ENCODE data around the gene LAMA2.
"Not testable (repeated sequence)": the region's sequence is repeated elsewhere in the genome, so short reads cannot be mapped to it uniquely, and the experiment has no call there.

The LAMA2 gene

GRCh38 chr6:129014302-129014701 is 131.4 kb downstream of the LAMA2 start:
- no peak for DNase-seq

DNA sequence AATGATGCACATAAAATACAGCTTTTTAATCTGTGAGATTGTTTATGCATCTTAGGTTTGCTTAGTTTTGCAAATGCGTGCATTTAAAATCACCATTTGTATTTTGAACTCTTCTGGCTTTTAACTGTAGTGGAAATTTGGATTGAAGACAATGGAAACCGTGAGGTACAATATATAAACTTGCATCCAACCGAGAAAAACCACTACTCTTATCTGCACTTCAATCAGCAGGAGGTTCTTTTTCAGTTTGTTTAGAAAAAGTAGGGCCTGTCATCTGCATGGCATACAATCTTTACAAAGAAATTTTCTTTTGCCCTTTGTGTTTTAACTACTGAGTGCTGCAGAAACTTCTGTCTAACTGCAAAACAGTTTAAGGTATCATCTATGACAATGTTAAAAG is 132.8 kb downstream of the LAMA2 start:
- DNase-seq: no peak

DNA sequence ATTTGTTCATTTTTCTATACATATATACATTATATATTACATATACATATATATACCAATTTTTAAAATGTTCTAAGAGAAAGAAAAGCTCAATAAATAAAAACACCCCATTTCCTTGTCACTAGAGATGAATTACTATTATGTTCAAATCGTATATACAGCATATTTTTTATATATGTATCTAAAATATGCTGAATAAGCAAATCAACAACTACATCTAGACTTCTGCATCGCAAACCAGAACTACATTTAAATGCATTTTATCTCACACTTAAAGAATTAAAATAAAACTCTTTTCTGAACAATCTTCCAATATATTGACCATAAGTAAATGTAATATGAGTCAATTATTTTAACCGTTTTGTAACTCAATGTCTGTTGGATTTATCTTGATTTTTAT is 133.9 kb downstream of the LAMA2 start:
- DNase-seq: no peak

DNA sequence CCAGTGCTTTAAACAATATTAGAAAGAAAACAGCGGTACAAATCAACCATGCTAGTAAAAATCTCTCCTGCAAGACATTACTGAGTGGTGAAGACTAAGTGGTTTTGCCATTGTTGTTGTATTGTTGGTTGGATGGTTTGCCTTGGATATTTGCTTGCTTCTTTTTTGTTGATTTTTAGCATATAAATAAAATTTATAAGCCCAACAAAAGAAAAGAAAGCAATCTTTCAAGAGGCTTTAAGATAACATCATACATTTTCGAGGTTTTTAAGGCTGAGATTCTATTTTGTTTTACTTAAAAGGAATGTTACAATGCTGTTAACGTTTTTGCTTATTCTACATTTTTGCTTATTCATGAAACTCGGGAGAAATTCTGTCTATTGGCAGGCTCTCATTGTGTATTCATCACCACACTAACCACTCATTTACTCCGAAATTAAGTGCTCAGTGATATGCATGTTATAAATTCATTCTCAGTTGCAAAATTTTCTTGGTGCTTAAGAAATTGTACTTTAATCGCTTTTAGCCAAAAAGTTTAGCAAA is 139.1 kb downstream of the LAMA2 start:
- DNase-seq: no peak

GRCh38 chr6:129026601-129027000 is 143.7 kb downstream of the LAMA2 start:
- no peak for DNase-seq

DNA sequence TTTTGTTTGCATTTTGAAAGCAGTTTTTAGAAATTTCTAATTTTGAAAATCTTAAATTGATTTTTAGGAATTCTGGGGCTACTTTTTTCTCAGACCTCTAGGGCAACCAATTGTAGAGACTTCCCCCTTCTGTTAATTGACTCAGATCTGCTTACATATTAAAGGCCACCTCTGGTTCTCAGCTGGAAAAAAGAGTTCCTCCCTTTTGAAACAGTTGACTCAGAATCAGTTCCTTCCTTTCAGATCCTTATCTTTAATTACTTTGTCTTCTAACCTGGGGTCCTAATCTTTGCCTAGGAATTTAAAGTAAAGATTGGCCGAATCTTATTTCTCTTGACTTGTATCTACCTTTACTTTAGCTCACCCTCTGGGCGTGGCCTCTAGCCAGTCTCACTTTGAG is 146.8 kb downstream of the LAMA2 start:
- peak; percentile 8 for DNase-seq

DNA sequence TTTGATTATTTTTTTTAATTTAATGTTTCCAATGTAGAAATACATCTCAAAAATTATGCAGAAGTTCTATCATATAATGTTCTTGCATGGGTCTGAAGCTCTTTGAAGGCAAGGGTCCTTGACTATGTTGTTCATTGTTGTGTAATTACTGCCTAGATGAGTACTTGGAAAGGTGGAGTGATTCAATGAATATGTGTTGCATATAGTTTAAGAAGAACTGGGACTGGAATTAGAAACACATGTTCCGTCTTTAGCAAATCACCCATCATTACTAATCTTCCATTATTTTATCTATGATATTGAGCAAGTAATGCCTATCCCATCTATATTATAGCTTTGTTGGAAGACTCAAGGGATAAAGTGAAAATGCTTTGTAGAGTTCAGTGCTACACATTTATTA is 147.3 kb downstream of the LAMA2 start:
- DNase-seq: no peak

DNA sequence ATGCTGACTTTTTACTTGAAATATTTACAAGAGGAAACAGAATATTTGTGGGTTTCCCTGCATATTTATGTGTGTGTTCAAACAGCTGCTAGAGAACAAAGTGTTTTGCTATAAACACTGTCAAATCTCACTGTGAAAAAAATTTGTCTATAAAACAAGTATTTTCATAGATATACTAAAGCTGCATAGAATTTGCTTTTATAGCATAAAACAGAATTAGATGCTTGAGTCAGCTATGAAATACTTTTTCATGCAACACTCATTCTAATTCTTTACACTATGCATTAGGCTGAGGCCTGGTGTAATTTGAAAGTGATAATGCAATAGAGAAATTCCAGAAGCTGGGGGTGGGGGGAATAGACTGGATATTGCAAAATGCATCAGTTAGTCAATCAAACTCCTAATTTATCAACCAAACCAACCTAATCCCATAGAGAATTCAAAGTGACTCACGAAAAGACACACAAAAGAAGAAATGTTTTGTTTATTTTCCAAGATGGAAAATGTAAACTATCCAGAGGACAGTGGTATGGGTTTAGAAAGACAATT is 148.2 kb downstream of the LAMA2 start:
- peak; percentile 73 for DNase-seq

DNA sequence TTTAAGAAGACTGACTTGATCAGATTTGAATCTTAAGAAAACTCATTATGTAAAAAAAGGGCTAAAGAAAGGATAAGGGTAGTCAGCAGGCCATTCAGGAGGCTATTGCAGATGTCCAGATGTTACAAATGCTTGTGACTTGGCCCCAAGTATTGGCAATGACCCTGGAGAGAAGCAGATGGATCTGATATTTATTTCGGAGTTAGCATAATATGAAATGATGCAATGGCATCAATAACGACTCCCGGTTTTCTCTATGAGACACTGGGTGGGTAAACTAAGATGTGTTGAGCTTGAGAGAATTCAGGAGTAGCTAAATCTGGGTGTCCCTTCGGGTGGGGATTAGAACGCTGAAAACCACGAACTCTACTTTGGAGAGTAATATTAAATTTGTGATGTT is 149.7 kb downstream of the LAMA2 start:
- no peak for DNase-seq

GRCh38 chr6:129033180-129033579 is 150.2 kb downstream of the LAMA2 start:
- DNase-seq: no peak

DNA sequence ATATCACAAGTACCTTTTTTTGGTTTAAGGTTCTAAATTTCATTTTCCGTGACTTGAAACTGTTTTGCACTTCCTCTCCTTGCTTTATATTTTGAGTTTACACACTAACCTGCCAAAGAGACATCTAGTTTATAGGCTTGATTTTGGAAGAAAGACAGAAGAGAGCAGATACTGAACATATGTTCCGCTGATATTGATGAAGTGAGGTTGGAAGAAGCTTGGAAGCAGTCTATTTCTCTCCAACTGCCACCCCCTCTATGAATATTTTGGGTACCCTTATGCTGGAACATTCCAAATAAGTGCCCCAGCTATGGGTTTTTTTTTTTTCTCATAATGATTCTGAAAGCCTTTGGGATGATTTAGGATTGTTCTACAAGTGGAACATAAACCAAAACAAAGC is 150.6 kb downstream of the LAMA2 start:
- DNase-seq: no peak

GRCh38 chr6:129041563-129041962 is 158.6 kb downstream of the LAMA2 start:
- DNase-seq: no peak

DNA sequence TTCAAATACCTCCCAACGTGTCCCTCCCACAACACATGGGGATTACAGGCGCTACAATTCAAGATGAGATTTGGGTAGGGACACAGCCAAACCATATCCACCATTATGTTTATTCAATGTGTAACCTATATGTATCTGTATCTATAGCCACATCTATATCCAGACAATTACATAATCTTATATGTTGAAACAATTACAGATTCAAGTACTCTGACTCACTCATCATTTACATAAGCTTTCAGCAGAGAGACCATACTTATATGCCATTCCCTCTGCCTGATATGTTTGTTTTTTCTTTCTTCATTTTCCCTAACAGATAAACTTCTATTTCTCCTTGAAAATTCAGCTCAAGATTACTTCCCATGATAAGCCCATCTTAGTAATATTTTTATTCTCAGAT is 163.6 kb downstream of the LAMA2 start:
- DNase-seq: no peak

- DNase-seq: no peak
Measured at GRCh38 chr6:129047834-129048233, 164.9 kb downstream of the LAMA2 start.

DNA sequence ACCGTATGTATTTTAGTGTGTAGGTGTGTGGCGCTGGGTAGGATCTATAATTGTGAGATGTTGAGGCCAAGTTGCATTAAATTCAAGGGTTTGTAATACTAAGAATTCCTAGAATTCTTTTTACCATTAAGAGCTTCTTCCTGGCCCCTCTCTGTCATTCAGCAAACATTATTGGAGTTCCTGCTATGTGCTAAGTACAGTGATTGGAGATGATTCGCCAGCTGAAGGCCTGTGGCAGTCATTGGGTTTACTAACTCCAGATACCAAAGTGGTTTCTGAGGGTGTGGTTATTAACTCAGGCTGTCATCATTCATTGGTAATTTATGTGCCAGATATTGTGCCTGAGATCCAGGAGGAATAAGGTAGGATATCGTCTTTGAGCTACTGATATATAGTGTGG is 167.1 kb downstream of the LAMA2 start:
- DNase-seq: peak; percentile 75

DNA sequence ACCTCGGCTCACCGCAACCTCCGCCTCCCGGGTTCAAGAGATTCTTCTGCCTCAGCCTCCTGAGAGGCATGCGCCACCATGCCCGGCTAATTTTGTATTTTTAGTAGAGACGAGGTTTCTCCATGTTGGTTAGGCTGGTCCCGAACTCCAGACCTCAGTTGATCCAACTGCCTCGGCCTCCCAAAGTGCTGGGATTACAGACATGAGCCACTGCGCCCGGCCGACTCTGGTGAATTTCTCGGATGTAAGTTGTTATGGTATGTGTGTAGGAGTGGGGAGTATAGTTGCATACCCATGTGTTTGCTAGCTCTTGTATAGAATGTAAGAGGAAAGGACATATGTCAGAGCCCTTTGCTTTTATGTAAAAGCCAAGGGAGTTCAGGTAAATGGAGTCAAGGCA is 170.2 kb downstream of the LAMA2 start:
- not testable (repeated sequence) for DNase-seq

DNA sequence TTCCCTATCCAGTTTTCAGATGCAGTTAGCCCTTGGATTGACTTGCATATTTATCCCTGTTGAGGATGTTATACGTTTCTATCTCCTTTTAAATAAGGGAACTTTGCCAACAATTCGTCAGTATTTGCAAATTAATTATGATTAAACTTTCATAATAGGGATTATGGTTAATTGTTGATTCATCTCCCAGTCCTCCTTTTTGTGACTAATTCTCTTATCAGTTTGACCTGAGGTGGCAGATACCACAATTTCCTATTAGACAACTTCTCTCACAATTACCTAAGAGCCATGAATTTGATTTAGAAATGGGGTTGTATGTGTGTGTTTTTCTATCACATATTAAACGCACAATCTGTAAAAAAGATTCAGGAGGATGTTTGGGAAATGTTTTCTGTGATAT is 172.9 kb downstream of the LAMA2 start:
- DNase-seq: no peak

GRCh38 chr6:129059650-129060049 is 176.7 kb downstream of the LAMA2 start:
- DNase-seq: no peak

DNA sequence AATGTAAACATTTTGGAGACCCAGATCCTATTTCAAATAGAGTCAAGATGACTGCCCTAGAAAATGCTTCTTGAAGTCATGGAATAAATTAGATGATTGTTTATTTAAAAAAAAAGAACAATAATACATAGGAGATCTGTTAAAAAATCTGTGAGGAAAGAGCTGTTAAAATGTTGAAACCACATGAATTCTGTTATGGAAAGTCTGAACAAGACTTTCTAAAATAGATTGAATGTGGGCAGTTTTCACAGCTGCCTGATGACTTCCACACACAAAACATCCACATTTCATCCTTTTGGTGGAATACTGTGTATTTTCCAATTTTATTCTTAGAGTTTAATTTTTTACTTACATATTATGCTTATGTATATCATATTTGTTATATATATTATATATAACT is 186.1 kb downstream of the LAMA2 start:
- no peak for DNase-seq

DNA sequence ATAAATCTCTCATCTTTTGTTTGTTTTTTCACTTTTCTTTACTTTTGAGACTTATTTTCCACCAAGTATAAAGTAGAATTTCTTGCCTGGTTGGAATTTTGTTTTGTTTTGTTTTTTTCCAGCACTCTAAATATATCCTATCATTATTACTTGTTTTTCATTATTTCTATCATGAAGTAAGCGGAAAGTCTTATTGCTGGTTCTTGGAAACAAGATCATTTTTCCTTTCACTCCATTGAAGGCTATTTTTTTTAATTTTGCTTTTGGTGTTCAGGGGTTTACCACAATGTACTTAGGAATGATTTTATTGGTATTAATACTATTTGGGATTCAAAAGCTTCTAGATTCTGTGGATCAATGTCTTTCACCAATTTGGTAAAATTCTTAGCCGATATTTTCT is 190.1 kb downstream of the LAMA2 start:
- no peak for DNase-seq

DNA sequence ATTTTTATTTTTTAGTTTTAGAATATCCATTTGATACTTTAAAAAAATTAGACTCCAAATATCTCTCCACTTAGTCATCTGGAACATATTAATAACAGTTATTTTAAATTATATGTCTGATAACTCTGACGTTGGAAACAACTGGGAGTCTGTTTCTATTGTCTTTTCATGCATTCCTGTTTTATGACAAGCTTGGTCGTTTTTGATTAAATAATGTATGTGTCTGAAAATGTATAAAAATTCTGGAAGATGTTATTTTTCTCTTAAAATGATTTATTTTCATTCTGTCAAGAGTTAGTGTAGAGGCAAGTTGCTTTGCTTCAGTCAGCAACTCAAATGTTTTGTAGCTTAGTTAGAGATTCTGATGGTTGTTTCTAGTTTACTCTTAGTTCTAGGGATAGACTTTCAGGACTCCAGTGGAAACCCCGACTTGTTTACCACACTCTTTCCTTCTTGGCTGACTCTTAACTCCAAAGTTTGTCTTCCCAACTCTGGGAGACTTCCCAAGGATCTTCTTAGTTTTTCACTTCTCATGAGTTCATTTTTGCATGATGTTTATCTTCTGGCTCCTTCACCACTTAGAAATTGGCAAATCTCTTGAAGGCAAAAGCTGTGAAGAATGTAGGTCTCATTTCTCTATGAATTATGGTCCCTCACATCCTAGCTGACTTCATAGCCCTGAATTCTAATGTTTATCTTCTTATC is 190.9 kb downstream of the LAMA2 start:
- no peak for DNase-seq

DNA sequence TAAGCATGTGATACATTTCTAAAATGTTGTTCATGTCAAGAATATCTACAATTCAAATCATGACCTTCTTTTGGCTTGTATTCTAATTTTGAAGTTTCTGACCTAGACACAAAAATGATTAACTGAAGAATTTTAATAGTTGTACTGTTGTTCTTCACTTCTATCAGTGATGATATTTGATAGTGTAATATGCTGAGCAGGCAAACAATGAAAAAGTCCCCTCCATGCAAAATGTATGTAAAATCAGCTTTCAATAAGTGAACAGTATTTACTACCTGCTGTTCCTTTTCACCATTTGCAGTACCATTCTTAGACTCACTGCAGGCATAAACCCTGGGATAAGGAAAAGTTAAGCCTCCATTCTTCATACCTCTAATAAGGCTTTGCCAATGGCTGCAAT is 201.5 kb downstream of the LAMA2 start:
- no peak for DNase-seq

GRCh38 chr6:129088481-129088880 is 205.5 kb downstream of the LAMA2 start:
- not testable (repeated sequence) for DNase-seq

- DNase-seq: no peak
Measured at GRCh38 chr6:129089357-129089756, 206.4 kb downstream of the LAMA2 start.

DNA sequence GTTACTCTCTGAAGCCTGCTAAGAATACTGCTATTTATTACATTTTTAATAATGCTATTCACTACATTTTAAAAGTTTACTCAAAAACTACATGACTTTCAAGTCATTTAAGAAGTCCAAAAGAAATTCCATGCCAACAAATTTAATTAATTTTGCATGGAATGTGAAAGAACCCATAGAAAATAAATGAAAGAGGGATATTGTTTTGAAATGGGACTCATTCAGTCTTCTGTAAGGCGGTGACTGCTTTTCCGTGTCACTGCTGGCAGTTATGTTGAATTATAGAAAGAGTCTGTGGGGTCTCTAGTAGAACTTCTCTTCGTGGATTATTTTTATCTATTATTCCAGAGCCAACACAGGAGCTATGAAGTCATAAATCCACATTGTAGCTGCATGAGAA is 211.2 kb downstream of the LAMA2 start:
- DNase-seq: no peak
